Measurements from ENCODE around the gene WNT1.

Gene WNT1

DNA sequence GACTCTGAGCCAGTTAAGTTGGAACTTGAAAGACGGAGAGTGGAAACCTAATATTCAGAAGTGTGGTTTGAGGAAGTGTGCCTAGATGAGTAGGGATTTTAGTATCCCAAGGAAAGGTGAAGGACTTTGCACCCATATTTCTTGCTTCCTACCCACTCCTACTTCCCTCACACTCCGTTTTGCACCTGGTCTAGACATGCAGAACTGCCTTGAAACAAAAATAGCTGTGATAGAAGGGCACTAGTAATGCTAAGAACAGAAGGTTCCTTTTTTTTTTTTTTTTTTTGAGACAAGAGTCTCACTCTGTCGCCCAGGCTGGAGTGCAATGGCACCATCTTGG is 20.1 kb upstream of the WNT1 start:
- H3K27ac ChIP-seq (replicated peaks; ENCODE audit: low read length): peak overlapping the region; percentile 79
- no peak overlapping the region for H2BK15ac ChIP-seq (ENCODE audit: low read length)
- H3K27me3 ChIP-seq (ENCODE audit: control insufficient read depth in 3 of 3, insufficient read depth in 3 of 3, low read depth in 1 of 3, low read length in 3 of 3): peaks cover 0 to 2% (median 0%) of the 10 kb centered on the region in 3 experiments
- H3K4me1 ChIP-seq (ENCODE audit: control insufficient read depth in 2 of 2, insufficient read depth in 1 of 2, low read depth in 1 of 2, low read length in 2 of 2): peaks cover 7% of the 10 kb centered on the region in 2 donors
- H4K91ac ChIP-seq (ENCODE audit: low read depth, low read length, poor library complexity): no peak overlapping the region
- H3K18ac ChIP-seq (ENCODE audit: low read length): no peak overlapping the region
- no CpG with 5 or more reads among the region's 3 CpGs for WGBS, 2 donors (ENCODE audit: extremely low coverage in 2 of 2, insufficient read length in 2 of 2, insufficient replicate concordance in 1 of 2)
- H3K9me3 ChIP-seq (replicated peaks in 1 of 2; ENCODE audit: control insufficient read depth in 2 of 2, insufficient read depth in 1 of 2, low read depth in 1 of 2, low read length in 2 of 2): no peaks in the 10 kb centered on the region
- H4K8ac ChIP-seq (ENCODE audit: low read depth, low read length): no peak overlapping the region
- H3K4me2 ChIP-seq (ENCODE audit: insufficient read depth, low read length, poor library complexity, severe bottlenecking): peak overlapping the region; percentile 78
- no peak overlapping the region for H2BK5ac ChIP-seq (ENCODE audit: low read length)
- no peak overlapping the region for H3K9ac ChIP-seq (ENCODE audit: low read depth, low read length, poor library complexity)
- no peak overlapping the region for H3K23ac ChIP-seq (ENCODE audit: low read depth, low read length, poor library complexity)
- H3K36me3 ChIP-seq (replicated peaks in 1 of 2; ENCODE audit: control insufficient read depth in 2 of 2, insufficient read depth in 2 of 2, low read length in 2 of 2): peaks cover under 1 to 30% of the 10 kb centered on the region in 2 donors
- peaks cover under 1% of the 10 kb centered on the region for H3K79me1 ChIP-seq (ENCODE audit: low read depth, low read length)
- no peak overlapping the region for H2BK120ac ChIP-seq (ENCODE audit: low read depth, low read length)
- H3K14ac ChIP-seq (ENCODE audit: low read length): no peak overlapping the region
- no peak overlapping the region for H2BK12ac ChIP-seq (ENCODE audit: low read length)
- peak overlapping the region in 1 of 2 donors; percentile 97 for H3K4me3 ChIP-seq (ENCODE audit: low read length in 2 of 2)
- H2AK5ac ChIP-seq (ENCODE audit: low read depth, low read length): no peak overlapping the region
- DNase-seq (ENCODE audit: low spot score): no peak
- H2AFZ ChIP-seq (ENCODE audit: low read length): peak overlapping the region; percentile 94
- no peak overlapping the region for H3K4ac ChIP-seq (ENCODE audit: low read length)

DNA sequence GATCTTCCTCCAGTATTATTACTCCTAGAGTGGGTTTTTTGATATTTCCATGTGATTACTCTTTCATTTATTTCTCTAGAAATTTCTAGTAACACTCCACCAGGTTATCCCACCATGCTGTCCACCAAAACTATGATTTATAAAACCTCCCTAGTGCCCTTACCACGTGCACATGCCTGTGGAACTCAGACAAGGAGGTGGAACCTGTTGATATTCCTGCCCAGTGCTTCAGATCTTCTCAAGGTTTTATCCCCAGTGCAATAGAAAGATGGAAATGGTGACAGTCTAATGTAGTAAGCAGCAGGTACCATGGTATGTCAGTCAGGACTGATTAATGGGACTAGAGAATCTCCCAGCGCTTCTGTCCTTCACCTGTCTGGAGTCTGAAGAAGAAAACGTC is 17.3 kb upstream of the WNT1 start:
- Histone ChIP-seq H2BK15ac (ENCODE audit: low read length) (no peak overlapping the region), H3K9ac (ENCODE audit: low read depth, low read length, poor library complexity) (no peak overlapping the region), H3K4me3 (ENCODE audit: low read length in 2 of 2) (no peak overlapping the region), H2BK12ac (ENCODE audit: low read length) (no peak overlapping the region), H3K4me2 (ENCODE audit: insufficient read depth, low read length, poor library complexity, severe bottlenecking) (no peak overlapping the region), H3K79me1 (ENCODE audit: low read depth, low read length) (no peaks in the 10 kb centered on the region), H3K14ac (ENCODE audit: low read length) (peak overlapping the region; percentile 25), H4K91ac (ENCODE audit: low read depth, low read length, poor library complexity) (no peak overlapping the region), H2BK120ac (ENCODE audit: low read depth, low read length) (no peak overlapping the region), H3K4me1 (ENCODE audit: control insufficient read depth in 2 of 2, insufficient read depth in 1 of 2, low read depth in 1 of 2, low read length in 2 of 2) (peaks cover 3 to 5% of the 10 kb centered on the region in 2 donors), H3K27me3 (ENCODE audit: control insufficient read depth in 3 of 3, insufficient read depth in 3 of 3, low read depth in 1 of 3, low read length in 3 of 3) (peaks cover 0 to 17% (median 8%) of the 10 kb centered on the region in 3 experiments), H2AK5ac (ENCODE audit: low read depth, low read length) (peak overlapping the region; percentile 22), H3K4ac (ENCODE audit: low read length) (no peak overlapping the region), H3K23ac (ENCODE audit: low read depth, low read length, poor library complexity) (no peak overlapping the region), H3K18ac (ENCODE audit: low read length) (no peak overlapping the region), H4K8ac (ENCODE audit: low read depth, low read length) (no peak overlapping the region), H2AFZ (ENCODE audit: low read length) (no peak overlapping the region), H3K9me3 (replicated peaks in 1 of 2; ENCODE audit: control insufficient read depth in 2 of 2, insufficient read depth in 1 of 2, low read depth in 1 of 2, low read length in 2 of 2) (no peaks in the 10 kb centered on the region), H3K36me3 (replicated peaks in 1 of 2; ENCODE audit: control insufficient read depth in 2 of 2, insufficient read depth in 2 of 2, low read length in 2 of 2) (peaks cover 0 to 2% of the 10 kb centered on the region in 2 donors), H3K27ac (replicated peaks; ENCODE audit: low read length) (no peak overlapping the region), H2BK5ac (ENCODE audit: low read length) (no peak overlapping the region)
- DNase-seq (ENCODE audit: low spot score): no peak
- no CpG with 5 or more reads among the region's 3 CpGs for WGBS, 2 donors (ENCODE audit: extremely low coverage in 2 of 2, insufficient read length in 2 of 2, insufficient replicate concordance in 1 of 2)

DNA sequence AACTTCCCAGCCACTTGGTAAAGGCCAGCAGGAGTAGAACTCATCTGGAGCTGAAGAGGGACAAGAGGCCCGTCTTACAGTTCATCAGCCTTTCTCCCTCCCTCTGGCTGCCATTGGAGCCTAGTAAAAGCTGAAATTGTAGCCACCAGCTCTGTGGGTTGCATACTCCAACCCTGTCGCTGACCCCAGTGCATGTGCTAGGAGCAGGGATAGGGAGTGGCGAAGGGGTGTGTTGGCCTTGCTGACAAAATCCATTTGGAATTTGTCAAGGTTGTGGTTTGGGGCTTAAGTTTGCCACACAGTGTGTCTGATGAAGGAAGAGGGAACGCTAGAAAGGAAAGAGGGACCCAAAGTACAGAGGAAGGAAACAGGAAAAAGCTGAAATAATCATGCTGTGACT is 16.8 kb upstream of the WNT1 start:
- Histone ChIP-seq H3K4me2 (ENCODE audit: insufficient read depth, low read length, poor library complexity, severe bottlenecking) (no peak overlapping the region), H3K4me3 (ENCODE audit: low read length in 2 of 2) (no peak overlapping the region), H2BK120ac (ENCODE audit: low read depth, low read length) (no peak overlapping the region), H3K36me3 (replicated peaks in 1 of 2; ENCODE audit: control insufficient read depth in 2 of 2, insufficient read depth in 2 of 2, low read length in 2 of 2) (no peaks in the 10 kb centered on the region), H2BK5ac (ENCODE audit: low read length) (no peak overlapping the region), H2BK15ac (ENCODE audit: low read length) (no peak overlapping the region), H3K4me1 (ENCODE audit: control insufficient read depth in 2 of 2, insufficient read depth in 1 of 2, low read depth in 1 of 2, low read length in 2 of 2) (peaks cover 0 to 3% of the 10 kb centered on the region in 2 donors), H3K4ac (ENCODE audit: low read length) (no peak overlapping the region), H3K18ac (ENCODE audit: low read length) (peak overlapping the region; percentile 28), H3K9me3 (replicated peaks in 1 of 2; ENCODE audit: control insufficient read depth in 2 of 2, insufficient read depth in 1 of 2, low read depth in 1 of 2, low read length in 2 of 2) (no peaks in the 10 kb centered on the region), H3K14ac (ENCODE audit: low read length) (peak overlapping the region; percentile 25), H3K23ac (ENCODE audit: low read depth, low read length, poor library complexity) (no peak overlapping the region), H4K91ac (ENCODE audit: low read depth, low read length, poor library complexity) (peak overlapping the region; percentile 77), H2AK5ac (ENCODE audit: low read depth, low read length) (peak overlapping the region; percentile 22), H3K27ac (replicated peaks; ENCODE audit: low read length) (no peak overlapping the region), H3K27me3 (ENCODE audit: control insufficient read depth in 3 of 3, insufficient read depth in 3 of 3, low read depth in 1 of 3, low read length in 3 of 3) (peaks cover 0 to 22% (median 13%) of the 10 kb centered on the region in 3 experiments), H3K79me1 (ENCODE audit: low read depth, low read length) (no peaks in the 10 kb centered on the region), H3K9ac (ENCODE audit: low read depth, low read length, poor library complexity) (no peak overlapping the region), H2AFZ (ENCODE audit: low read length) (no peak overlapping the region), H4K8ac (ENCODE audit: low read depth, low read length) (no peak overlapping the region), H2BK12ac (ENCODE audit: low read length) (no peak overlapping the region)
- WGBS, 2 donors (ENCODE audit: extremely low coverage in 2 of 2, insufficient read length in 2 of 2, insufficient replicate concordance in 1 of 2): no CpG with 5 or more reads among the region's 4 CpGs
- no peak for DNase-seq (ENCODE audit: low spot score)

DNA sequence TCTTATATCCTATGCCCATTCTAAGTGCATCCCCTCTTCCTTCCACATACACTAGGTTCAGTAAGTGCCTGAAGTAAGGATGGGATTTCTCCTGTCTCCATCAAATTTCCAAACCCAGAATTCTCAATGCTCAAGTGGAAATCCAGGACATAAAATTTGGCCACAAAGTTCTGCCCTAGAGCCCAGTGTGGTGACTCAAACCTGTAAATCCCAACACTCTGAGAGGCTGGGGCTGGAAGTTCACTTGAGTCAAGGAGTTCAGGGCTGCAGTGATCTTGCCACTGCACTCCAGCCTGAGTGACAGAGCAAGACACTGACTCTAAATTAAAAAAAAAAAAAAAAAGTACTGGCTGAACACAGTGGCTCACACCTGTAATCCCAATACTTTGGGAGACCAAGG is 16.3 kb upstream of the WNT1 start:
- peaks cover 0 to 3% of the 10 kb centered on the region in 2 donors for H3K4me1 ChIP-seq (ENCODE audit: control insufficient read depth in 2 of 2, insufficient read depth in 1 of 2, low read depth in 1 of 2, low read length in 2 of 2)
- no peak overlapping the region for H3K9ac ChIP-seq (ENCODE audit: low read depth, low read length, poor library complexity)
- H3K27ac ChIP-seq (replicated peaks; ENCODE audit: low read length): no peak overlapping the region
- no peak overlapping the region for H4K91ac ChIP-seq (ENCODE audit: low read depth, low read length, poor library complexity)
- H4K8ac ChIP-seq (ENCODE audit: low read depth, low read length): no peak overlapping the region
- no peaks in the 10 kb centered on the region for H3K79me1 ChIP-seq (ENCODE audit: low read depth, low read length)
- H2BK120ac ChIP-seq (ENCODE audit: low read depth, low read length): no peak overlapping the region
- no peak overlapping the region for H3K23ac ChIP-seq (ENCODE audit: low read depth, low read length, poor library complexity)
- H2AFZ ChIP-seq (ENCODE audit: low read length): no peak overlapping the region
- H2BK12ac ChIP-seq (ENCODE audit: low read length): no peak overlapping the region
- no peak for DNase-seq (ENCODE audit: low spot score)
- no peaks in the 10 kb centered on the region for H3K36me3 ChIP-seq (replicated peaks in 1 of 2; ENCODE audit: control insufficient read depth in 2 of 2, insufficient read depth in 2 of 2, low read length in 2 of 2)
- no peak overlapping the region for H2AK5ac ChIP-seq (ENCODE audit: low read depth, low read length)
- H3K4me3 ChIP-seq (ENCODE audit: low read length in 2 of 2): no peak overlapping the region
- no peak overlapping the region for H3K14ac ChIP-seq (ENCODE audit: low read length)
- H2BK5ac ChIP-seq (ENCODE audit: low read length): no peak overlapping the region
- H3K27me3 ChIP-seq (ENCODE audit: control insufficient read depth in 3 of 3, insufficient read depth in 3 of 3, low read depth in 1 of 3, low read length in 3 of 3): peaks cover 0 to 27% (median 17%) of the 10 kb centered on the region in 3 experiments
- no peak overlapping the region for H3K18ac ChIP-seq (ENCODE audit: low read length)
- H3K9me3 ChIP-seq (replicated peaks in 1 of 2; ENCODE audit: control insufficient read depth in 2 of 2, insufficient read depth in 1 of 2, low read depth in 1 of 2, low read length in 2 of 2): no peaks in the 10 kb centered on the region
- no peak overlapping the region for H3K4ac ChIP-seq (ENCODE audit: low read length)
- H3K4me2 ChIP-seq (ENCODE audit: insufficient read depth, low read length, poor library complexity, severe bottlenecking): no peak overlapping the region
- H2BK15ac ChIP-seq (ENCODE audit: low read length): no peak overlapping the region

Data from neuronal stem cell (in vitro differentiated cells).